Ascending aorta (tissue), 2 donors: Measurements from ENCODE around the gene INO80D. TPM values are rescaled to one million over a fixed set of nuclear protein-coding genes. Genes with fewer than 3 reads are reported as not detected.
"Not testable (repeated sequence)": the region's sequence is repeated elsewhere in the genome, so short reads cannot be mapped to it uniquely, and the experiment has no call there.

Source experiments
- DNase-seq, 2 donors: peaks; one replicate each; pipeline ENCODE4 v3.0.0-alpha.2; 2019; ENCODE audit warnings: low spot score in 2 of 2
- H3K27ac ChIP-seq, 2 donors: fragments of 200-600 bp; sonication (generic); one replicate each; pipeline ENCODE4 v1.5.1; 2016 to 2017; ENCODE audit warnings: mild to moderate bottlenecking in 1 of 2
- H3K27me3 ChIP-seq: fragments of 200-600 bp; sonication (generic); one replicate; pipeline ENCODE4 v1.5.1; 2017
- H3K36me3 ChIP-seq, 2 donors: fragments of 200-600 bp; sonication (generic); one replicate each; pipeline ENCODE4 v1.5.1; 2016
- H3K4me1 ChIP-seq, 2 donors: fragments of 200-600 bp; sonication (generic); one replicate each; pipeline ENCODE4 v1.5.1; 2016 to 2017; ENCODE audit warnings: mild to moderate bottlenecking in 1 of 2
- H3K4me3 ChIP-seq, 2 donors: fragments of 200-600 bp; sonication (generic); one replicate each; pipeline ENCODE4 v1.5.1; 2016 to 2017; ENCODE audit warnings: mild to moderate bottlenecking in 1 of 2
- H3K9me3 ChIP-seq, 2 donors: fragments of 200-600 bp; sonication (generic); one replicate each; pipeline ENCODE4 v1.5.1; 2016
- CTCF ChIP-seq, 3 experiments: fragments of 200-600 bp in 2 of 3; fragments of 450-650 bp in 1 of 3; sonication (generic) in 2 of 3; IDR thresholded peaks; one replicate each; pipeline ENCODE4 v1.5.1; 2016 to 2019; ENCODE audit warnings: antibody characterized with exemption in 3 of 3, mild to moderate bottlenecking in 1 of 3, moderate library complexity in 1 of 3
- intact Hi-C: fragments of 100-400 bp; cut with DNase I; formaldehyde crosslinking; loops from one replicate; pipeline ENCODE4 v1.15.1; 2023
- total RNA-seq: library from RNA; depleted of rRNA; stranded (reverse); fragments of >200 nt; gene quantifications from one replicate; pipeline ENCODE4 v1.1.0, GENCODE V29; 2016

Gene INO80D
- total RNA-seq, 1 donor from 2014 or later: 10.1 TPM

GRCh38 chr2:206082298-206082843 is 3.6 kb downstream of the INO80D start:
- no peak for TF ChIP-seq CTCF (IDR thresholded peaks at IDR 0.05)
- Histone ChIP-seq H3K36me3 (no peaks in the 10 kb centered on the region), H3K27ac (no peak overlapping the region), H3K9me3 (no peaks in the 10 kb centered on the region), H3K4me1 (peaks cover 0 to 10% of the 10 kb centered on the region in 2 donors), H3K4me3 (no peak overlapping the region), H3K27me3 (no peaks in the 10 kb centered on the region)
- intact Hi-C loops: loop anchor here (10.0 kb wide), 1 partner anchor 192 kb away; the partner anchor contains the start of gene ZDBF2
- DNase-seq: no peak

GRCh38 chr2:206080927-206081326 is 5.0 kb downstream of the INO80D start:
- intact Hi-C loops: loop anchor here (10.0 kb wide), 1 partner anchor 194 kb away; the partner anchor contains the start of gene ZDBF2
- Histone ChIP-seq H3K27me3 (no peaks in the 10 kb centered on the region), H3K9me3 (no peaks in the 10 kb centered on the region), H3K4me3 (no peak overlapping the region), H3K27ac (no peak overlapping the region), H3K36me3 (no peaks in the 10 kb centered on the region), H3K4me1 (peaks cover 0 to 5% of the 10 kb centered on the region in 2 donors)
- TF ChIP-seq CTCF (IDR thresholded peaks at IDR 0.05): no peak
- no peak for DNase-seq

GRCh38 chr2:206079699-206080465 is 6.1 kb downstream of the INO80D start:
- Histone ChIP-seq H3K4me3 (no peak overlapping the region), H3K27ac (no peak overlapping the region), H3K27me3 (no peaks in the 10 kb centered on the region), H3K4me1 (peaks cover 0 to 5% of the 10 kb centered on the region in 2 donors), H3K9me3 (no peaks in the 10 kb centered on the region), H3K36me3 (no peaks in the 10 kb centered on the region)
- TF ChIP-seq CTCF (IDR thresholded peaks at IDR 0.05): no peak
- intact Hi-C loops: loop anchor here (10.0 kb wide), 1 partner anchor 195 kb away; the partner anchor contains the start of gene ZDBF2
- no peak for DNase-seq

- H3K27me3 ChIP-seq, H3K4me3 ChIP-seq, DNase-seq, H3K27ac ChIP-seq, H3K4me1 ChIP-seq, intact Hi-C loops, H3K9me3 ChIP-seq, H3K36me3 ChIP-seq: not testable (repeated sequence)
Observed at GRCh38 chr2:206077879-206078278, 8.1 kb downstream of the INO80D start.

- intact Hi-C loops: no loop called here
- TF ChIP-seq CTCF (IDR thresholded peaks at IDR 0.05): no peak
- H3K27ac ChIP-seq: no peak overlapping the region
- no peak for DNase-seq
- no peaks in the 10 kb centered on the region for H3K4me1 ChIP-seq
- H3K27me3 ChIP-seq: no peaks in the 10 kb centered on the region
- no peaks in the 10 kb centered on the region for H3K9me3 ChIP-seq
- H3K4me3 ChIP-seq: no peak overlapping the region
- no peaks in the 10 kb centered on the region for H3K36me3 ChIP-seq
Observed at GRCh38 chr2:206075113-206075512, 10.9 kb downstream of the INO80D start.

GRCh38 chr2:206071807-206072206 is 14.2 kb downstream of the INO80D start:
- TF ChIP-seq CTCF (IDR thresholded peaks at IDR 0.05): no peak
- H3K4me1 ChIP-seq: no peaks in the 10 kb centered on the region
- no peak overlapping the region for H3K27ac ChIP-seq
- H3K4me3 ChIP-seq: no peak overlapping the region
- DNase-seq: no peak
- intact Hi-C loops: no loop called here
- no peaks in the 10 kb centered on the region for H3K9me3 ChIP-seq
- H3K36me3 ChIP-seq: no peaks in the 10 kb centered on the region
- no peaks in the 10 kb centered on the region for H3K27me3 ChIP-seq
